Left cardiac atrium (tissue), 4 donors: ENCODE results near the gene FBXW5. TPM values are rescaled to one million over a fixed set of nuclear protein-coding genes. Genes with fewer than 3 reads are reported as not detected.

ENCODE experiments used
- ATAC-seq, 2 donors: fragments of 200-7000 bp; cut with Tn5 transposase; one replicate each; pipeline ENCODE4 v1.9.1; 2020; ENCODE audit warnings: mild to moderate bottlenecking in 2 of 2, moderate library complexity in 2 of 2
- DNase-seq: peaks from one replicate; pipeline ENCODE4 v3.0.0-alpha.2; 2020
- intact Hi-C, 2 donors: fragments of 100-400 bp; cut with DNase I; formaldehyde crosslinking; loops; one replicate each; pipeline versions ENCODE4 v1.14.1 to v1.15.1; 2022 to 2023
- total RNA-seq, 2 donors: library from RNA; stranded (reverse); fragmentation: NEBNext Ultra II Directional; extraction: Animal tissue kit (Norgen Biotek cat#: 25700); gene quantifications; one replicate each; pipeline ENCODE4 v1.2.1, GENCODE V29; 2021
- donor health status: DM: no; HTN: yes; CAD: no.
- donor health status: DM: no; HTN: yes; CAD: no; lungs with severe emphysema.
- donor health status: DM: yes; HTN: yes; CAD: no.
- donor health status: Dilated cardiomyopathy.

The FBXW5 gene
- total RNA-seq, 2 donors from 2014 or later: 98.4 to 130 TPM

GRCh38 chr9:136902259-136902821 is 42.2 kb downstream of the FBXW5 start:
- DNase-seq (peak; percentile 72), ATAC-seq (peak; percentile 86 to 92)
- intact Hi-C loops: no loop called here

- ATAC-seq (peak; percentile 62 to 63), DNase-seq (no peak)
- intact Hi-C loops: no loop called here
These were observed 42.9 kb downstream of the FBXW5 start for GRCh38 chr9:136901516-136902258.

GRCh38 chr9:136900988-136901515 is 43.5 kb downstream of the FBXW5 start:
- ATAC-seq (peak in 1 of 2 donors; percentile 8), DNase-seq (no peak)
- intact Hi-C loops: no loop called here

GRCh38 chr9:136900556-136900955 is 44.0 kb downstream of the FBXW5 start:
- no peak for ATAC-seq
- intact Hi-C loops: no loop called here
- no peak for DNase-seq

GRCh38 chr9:136899196-136899595 is 45.3 kb downstream of the FBXW5 start:
- DNase-seq: no peak
- intact Hi-C loops: no loop called here
- no peak for ATAC-seq

GRCh38 chr9:136898483-136899100 is 45.9 kb downstream of the FBXW5 start:
- no peak for DNase-seq
- ATAC-seq: no peak
- intact Hi-C loops: no loop called here

GRCh38 chr9:136896027-136896426 is 48.5 kb downstream of the FBXW5 start:
- ATAC-seq: no peak
- intact Hi-C loops: no loop called here
- no peak for DNase-seq

GRCh38 chr9:136890661-136891060 is 53.9 kb downstream of the FBXW5 start:
- intact Hi-C loops: no loop called here
- DNase-seq (no peak), ATAC-seq (no peak)

Other genes starting within 250 kb of the FBXW5 start
- gene DIPK1B, start 232.2 kb downstream of the FBXW5 start, total RNA-seq: 10 to 100 TPM; 23.2 to 35.2 TPM
- gene LCN10, start 201.8 kb downstream of the FBXW5 start, total RNA-seq: 10 to 100 TPM in 1 of 2 donors, 1 to 10 TPM in 1; 9.3 to 20.1 TPM
- gene LCN6, start 196.2 kb downstream of the FBXW5 start, total RNA-seq: 10 to 100 TPM; 18.2 to 51.8 TPM
- gene LCN8, start 186.5 kb downstream of the FBXW5 start, total RNA-seq: not detected
- gene LCN15, start 180.2 kb downstream of the FBXW5 start, total RNA-seq: 1 to 10 TPM in 1 of 2 donors, under 1 TPM in 1; 0.41 to 1.1 TPM
- gene TMEM141, start 153.4 kb downstream of the FBXW5 start, total RNA-seq: 10 to 100 TPM; 81.1 to 85.7 TPM
- 1 to 10 TPM; 1.1 to 1.6 TPM for gene CCDC183, start 148.4 kb downstream of the FBXW5 start, total RNA-seq
- gene RABL6, start 136.8 kb downstream of the FBXW5 start, total RNA-seq: 10 to 100 TPM; 61.6 to 71.4 TPM
- 1 to 10 TPM; 5.0 to 9.6 TPM for gene AJM1, start 102.3 kb downstream of the FBXW5 start, total RNA-seq
- gene PHPT1, start 95.3 kb downstream of the FBXW5 start, total RNA-seq: 100 to 1,000 TPM; 184 to 189 TPM
- 1 to 10 TPM; 3.7 to 8.4 TPM for gene MAMDC4, start 92.4 kb downstream of the FBXW5 start, total RNA-seq
- 100 to 1,000 TPM; 296 to 304 TPM for gene EDF1, start 78.4 kb downstream of the FBXW5 start, total RNA-seq
- 10 to 100 TPM in 1 of 2 donors, 1 to 10 TPM in 1; 8.8 to 11.8 TPM for gene TRAF2, start 58.2 kb downstream of the FBXW5 start, total RNA-seq
- gene C8G, start 505 bp upstream of the FBXW5 start, total RNA-seq: 1 to 10 TPM in 1 of 2 donors, under 1 TPM in 1; 0.88 to 3.5 TPM
- 10 to 100 TPM in 1 of 2 donors, 1 to 10 TPM in 1; 7.0 to 11.9 TPM for gene LCN12, start 7.5 kb upstream of the FBXW5 start, total RNA-seq
- gene PTGDS, start 32.8 kb upstream of the FBXW5 start, total RNA-seq: 1,000 to 10,000 TPM; 3,329 to 4,014 TPM
- 1 to 10 TPM; 6.4 to 9.6 TPM for gene LCNL1, start 38.3 kb upstream of the FBXW5 start, total RNA-seq
- gene PAXX, start 47.7 kb upstream of the FBXW5 start, total RNA-seq: 10 to 100 TPM; 25.4 to 30.2 TPM
- gene CLIC3, start 51.8 kb upstream of the FBXW5 start, total RNA-seq: 1 to 10 TPM; 2.6 to 8.5 TPM
- 10 to 100 TPM; 30.0 to 33.2 TPM for gene ABCA2, start 83.5 kb upstream of the FBXW5 start, total RNA-seq
- gene FUT7, start 87.3 kb upstream of the FBXW5 start, total RNA-seq: under 1 TPM; 0.24 to 0.35 TPM
- gene NPDC1, start 101.4 kb upstream of the FBXW5 start, total RNA-seq: 10 to 100 TPM; 75.4 to 87.3 TPM
- 1 to 10 TPM in 1 of 2 donors, under 1 TPM in 1; 0.60 to 2.2 TPM for gene ENTPD2, start 109.3 kb upstream of the FBXW5 start, total RNA-seq
- gene SAPCD2, start 125.8 kb upstream of the FBXW5 start, total RNA-seq: under 1 TPM; 0.39 to 0.44 TPM
- gene UAP1L1, start 132.8 kb upstream of the FBXW5 start, total RNA-seq: 10 to 100 TPM; 13.5 to 14.0 TPM
- gene MAN1B1, start 142.2 kb upstream of the FBXW5 start, total RNA-seq: 10 to 100 TPM; 21.9 to 28.8 TPM
- 100 to 1,000 TPM; 176 to 198 TPM for gene DPP7, start 170.0 kb upstream of the FBXW5 start, total RNA-seq
- not detected for gene GRIN1, start 194.4 kb upstream of the FBXW5 start, total RNA-seq
- gene LRRC26, start 225.3 kb upstream of the FBXW5 start, total RNA-seq: not detected
- gene TMEM210, start 227.3 kb upstream of the FBXW5 start, total RNA-seq: not detected
- gene ANAPC2, start 243.8 kb upstream of the FBXW5 start, total RNA-seq: 10 to 100 TPM; 31.2 to 32.5 TPM
- gene SSNA1, start 243.9 kb upstream of the FBXW5 start, total RNA-seq: 10 to 100 TPM; 53.1 to 55.1 TPM